ENCODE results near the gene GPR146.

GPR146 gene

DNA sequence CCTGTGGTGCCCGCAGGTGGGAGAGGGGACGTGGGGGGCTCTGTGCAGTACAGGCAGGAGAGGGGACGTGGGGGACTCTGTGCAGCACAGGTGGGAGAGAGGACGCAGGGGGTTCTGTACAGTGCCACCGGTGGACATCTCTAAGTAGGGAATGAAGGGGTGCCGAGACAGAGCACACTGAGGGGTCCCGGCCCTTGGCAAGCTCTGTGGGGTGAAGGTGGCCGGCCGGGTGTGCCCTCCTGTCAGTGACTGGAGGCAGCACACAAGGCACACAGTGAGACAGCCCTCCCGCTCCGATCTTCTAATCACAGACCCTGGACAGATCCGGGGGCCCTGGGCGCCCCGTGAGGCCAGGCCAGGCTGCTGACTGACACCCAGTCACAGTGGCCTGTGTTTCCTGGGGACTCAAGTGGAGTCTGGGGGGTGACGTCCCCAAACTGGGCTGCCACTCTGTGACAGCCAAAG is 11.2 kb downstream of the GPR146 start:
- no peak for DNase-seq (ENCODE audit: low read depth)
- no peak overlapping the region for H3K4me3 ChIP-seq (ENCODE audit: low read length)
- TF ChIP-seq CTCF (conservative IDR thresholded peaks at IDR 0.05; ENCODE audit: low read depth, low read length) = no peak

GRCh38 chr7:1055956-1056784 is 11.8 kb downstream of the GPR146 start:
- DNase-seq (ENCODE audit: low read depth) = no peak
- no peak for TF ChIP-seq CTCF (conservative IDR thresholded peaks at IDR 0.05; ENCODE audit: low read depth, low read length)
- no peak overlapping the region for H3K4me3 ChIP-seq (ENCODE audit: low read length)

- no peak overlapping the region for H3K4me3 ChIP-seq (ENCODE audit: low read length)
- no peak for TF ChIP-seq CTCF (conservative IDR thresholded peaks at IDR 0.05; ENCODE audit: low read depth, low read length)
- no peak for DNase-seq (ENCODE audit: low read depth)
These were observed 12.6 kb downstream of the GPR146 start for GRCh38 chr7:1056785-1057410.

GRCh38 chr7:1057416-1058291 is 13.3 kb downstream of the GPR146 start:
- no peak for DNase-seq (ENCODE audit: low read depth)
- TF ChIP-seq CTCF (conservative IDR thresholded peaks at IDR 0.05; ENCODE audit: low read depth, low read length) = no peak
- no peak overlapping the region for H3K4me3 ChIP-seq (ENCODE audit: low read length)

GRCh38 chr7:1058311-1058710 is 14.0 kb downstream of the GPR146 start:
- no peak for DNase-seq (ENCODE audit: low read depth)
- no peak for TF ChIP-seq CTCF (conservative IDR thresholded peaks at IDR 0.05; ENCODE audit: low read depth, low read length)
- H3K4me3 ChIP-seq (ENCODE audit: low read length) = no peak overlapping the region

GRCh38 chr7:1058821-1059199 is 14.5 kb downstream of the GPR146 start:
- no peak overlapping the region for H3K4me3 ChIP-seq (ENCODE audit: low read length)
- no peak for DNase-seq (ENCODE audit: low read depth)
- no peak for TF ChIP-seq CTCF (conservative IDR thresholded peaks at IDR 0.05; ENCODE audit: low read depth, low read length)

Data from retinal pigment epithelial cell (primary cell).